GM23338 (cell line): Measurements from ENCODE around the gene PCNT. TPM values are rescaled to one million over a fixed set of nuclear protein-coding genes. Genes with fewer than 3 reads are reported as not detected.

Source experiments
- ATAC-seq: fragments of 200-7000 bp; cut with Tn5 transposase; 3 replicates; pipeline ENCODE4 v1.9.1; 2020
- DNase-seq: peaks from one replicate; pipeline ENCODE4 v3.0.0-alpha.2; 2015; ENCODE audit warnings: low spot score
- H2AFZ ChIP-seq: fragments of 200-600 bp; sonication (generic); 2 replicates; pipeline ENCODE4 v1.8.0; 2016; ENCODE audit warnings: antibody characterized with exemption, mild to moderate bottlenecking, moderate library complexity
- H3F3A ChIP-seq: fragments of 200-600 bp; sonication (generic); replicated peaks from 2 replicates; pipeline ENCODE4 v1.8.0; 2017; ENCODE audit warnings: antibody characterized with exemption, mixed run types, low read depth
- H3K27ac ChIP-seq: fragments of 200-600 bp; sonication (generic); 2 replicates; pipeline ENCODE4 v1.6.1; 2016; ENCODE audit warnings: low read depth
- H3K27me3 ChIP-seq: fragments of 200-600 bp; sonication (generic); 2 replicates; pipeline ENCODE4 v1.8.0; 2016; ENCODE audit warnings: mild to moderate bottlenecking, mixed run types, moderate library complexity; ENCODE audit not compliant: insufficient read depth
- H3K36me3 ChIP-seq: fragments of 200-600 bp; sonication (generic); 2 replicates; pipeline ENCODE4 v1.8.0; 2016; ENCODE audit warnings: mild to moderate bottlenecking; ENCODE audit not compliant: insufficient read depth
- H3K4me1 ChIP-seq: fragments of 200-600 bp; sonication (generic); 2 replicates; pipeline ENCODE4 v1.8.0; 2016; ENCODE audit warnings: mild to moderate bottlenecking, moderate library complexity; ENCODE audit not compliant: insufficient read depth
- H3K4me2 ChIP-seq: fragments of 200-600 bp; sonication (generic); 2 replicates; pipeline ENCODE4 v1.7.1; 2017; ENCODE audit warnings: mixed run types
- H3K4me3 ChIP-seq: fragments of 200-600 bp; sonication (generic); 2 replicates; pipeline ENCODE4 v1.6.1; 2016; ENCODE audit warnings: mixed run types
- H3K79me2 ChIP-seq: fragments of 200-600 bp; sonication (generic); replicated peaks from 2 replicates; pipeline ENCODE4 v1.8.0; 2017; ENCODE audit warnings: mild to moderate bottlenecking; ENCODE audit not compliant: insufficient read depth
- H3K9me2 ChIP-seq: fragments of 200-600 bp; sonication (generic); 2 replicates; pipeline ENCODE4 v1.8.0; 2017; ENCODE audit not compliant: insufficient read depth
- H4K20me1 ChIP-seq: fragments of 200-600 bp; sonication (generic); replicated peaks from 2 replicates; pipeline ENCODE4 v1.8.0; 2017; ENCODE audit warnings: mild to moderate bottlenecking; ENCODE audit not compliant: insufficient read depth
- H3K27ac Mint-ChIP-seq: 2 replicates; pipeline ENCODE4 v1.8.0; 2020; ENCODE audit warnings: inconsistent platforms, mild to moderate bottlenecking, moderate library complexity, mixed read lengths
- H3K27me3 Mint-ChIP-seq: 3 replicates; pipeline ENCODE4 v1.8.0; 2022; ENCODE audit warnings: low read depth, mild to moderate bottlenecking, moderate library complexity, mixed read lengths, inconsistent platforms; ENCODE audit not compliant: insufficient read depth, poor library complexity
- H3K36me3 Mint-ChIP-seq: 3 replicates; pipeline ENCODE4 v1.8.0; 2021; ENCODE audit warnings: low read depth, mild to moderate bottlenecking, inconsistent platforms, moderate library complexity, mixed read lengths
- H3K4me1 Mint-ChIP-seq: 3 replicates; pipeline ENCODE4 v1.8.0; 2020; ENCODE audit warnings: mild to moderate bottlenecking, inconsistent platforms, mixed read lengths
- H3K4me3 Mint-ChIP-seq: 3 replicates; pipeline ENCODE4 v1.8.0; 2021; ENCODE audit warnings: moderate library complexity, mild to moderate bottlenecking, inconsistent platforms, mixed read lengths
- H3K9me3 Mint-ChIP-seq: 3 replicates; pipeline ENCODE4 v1.8.0; 2020; ENCODE audit warnings: moderate library complexity, mild to moderate bottlenecking, inconsistent platforms, mixed read lengths
- CTCF ChIP-seq, 2 experiments: fragments of 200-600 bp in 1 of 2; sonication (generic) in 1 of 2; conservative IDR thresholded peaks; 2 replicates each; pipeline versions ENCODE4 v1.5.1 to v1.6.1; 2016 to 2017; ENCODE audit warnings: antibody characterized with exemption in 2 of 2, low read depth in 2 of 2, mild to moderate bottlenecking in 2 of 2, moderate library complexity in 1 of 2
- EZH2 ChIP-seq: fragments of 200-600 bp; sonication (generic); IDR thresholded peaks from one replicate; pipeline ENCODE4 v1.8.0; 2017; ENCODE audit warnings: antibody characterized with exemption, mild to moderate bottlenecking, low read depth; ENCODE audit not compliant: unreplicated experiment
- EZH2phosphoT487 ChIP-seq: fragments of 200-600 bp; sonication (generic); IDR thresholded peaks from one replicate; pipeline ENCODE4 v1.8.1; 2018; ENCODE audit warnings: antibody characterized with exemption; ENCODE audit not compliant: unreplicated experiment
- POLR2AphosphoS5 ChIP-seq: IDR thresholded peaks from 2 replicates; pipeline ENCODE4 v1.6.1; 2016; ENCODE audit warnings: antibody characterized with exemption, low read depth
- polyA plus RNA-seq: library from polyadenylated mRNA; unstranded; fragments of >200 nt; fragmentation: Nextera tagmentation; extraction: Ambion mirVana; gene quantifications from 2 replicates; pipeline ENCODE4 v1.2.1, GENCODE V29; 2016
- total RNA-seq: library from RNA; depleted of rRNA; stranded (reverse); fragments of >200 nt; shearing (Covaris generic); gene quantifications from 2 replicates; pipeline ENCODE4 v1.2.3, GENCODE V29; 2014
- TF ChIP-seq, protein P1 (sequence below): IDR thresholded peaks from 2 replicates; pipeline ENCODE4 v1.6.1; 2016; ENCODE audit warnings: antibody characterized with exemption
- TF ChIP-seq, protein P2 (sequence below): fragments of 250-450 bp; sonication (Bioruptor Pico); IDR thresholded peaks from 2 replicates; pipeline ENCODE4 v1.5.0; 2020; ENCODE audit warnings: mild to moderate bottlenecking, moderate library complexity

Gene PCNT
- total and polyA plus RNA-seq, 2 experiments from 2014 or later: 39.6 to 46.1 TPM

DNA sequence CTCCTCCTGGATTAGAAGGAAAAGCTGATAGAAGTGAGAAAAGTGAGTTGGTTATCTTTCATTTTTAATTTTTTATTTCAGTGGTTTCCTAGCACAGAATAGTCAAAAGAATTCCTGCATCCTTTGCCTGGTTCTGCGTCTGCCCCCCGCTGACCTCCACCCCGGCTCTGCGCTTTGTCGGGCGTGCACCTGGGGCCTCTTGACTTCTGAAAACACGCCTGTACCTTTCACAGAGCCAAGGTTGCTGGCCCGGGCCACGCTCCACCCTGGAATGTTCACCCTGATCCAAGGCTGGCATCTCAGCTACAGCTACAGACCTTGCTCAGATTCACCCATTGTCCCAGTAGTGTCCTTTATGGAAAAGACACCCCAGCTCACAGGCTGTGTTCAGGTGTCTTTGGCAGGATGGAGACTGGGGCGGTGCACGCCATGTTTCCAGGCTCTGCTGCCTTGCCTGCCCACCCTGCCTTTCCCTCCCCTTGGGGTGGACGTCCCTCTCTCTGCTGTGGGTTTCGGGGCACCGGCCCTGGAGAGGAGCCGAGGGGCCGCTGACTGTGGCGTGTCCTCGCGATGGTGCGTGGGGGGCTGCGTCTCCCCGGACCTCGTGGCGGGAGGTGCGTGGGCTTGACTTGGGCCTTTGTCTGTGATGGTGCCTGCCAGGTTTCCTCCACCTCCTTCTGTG, 94.5 kb downstream of the PCNT start:
- TF ChIP-seq CTCF (conservative IDR thresholded peaks at IDR 0.05; ENCODE audit: low read depth in 2 of 2) (no peak), EZH2phosphoT487 (no peak), POLR2AphosphoS5 (no peak), EZH2 (no peak)
- TF ChIP-seq, protein P1, sequence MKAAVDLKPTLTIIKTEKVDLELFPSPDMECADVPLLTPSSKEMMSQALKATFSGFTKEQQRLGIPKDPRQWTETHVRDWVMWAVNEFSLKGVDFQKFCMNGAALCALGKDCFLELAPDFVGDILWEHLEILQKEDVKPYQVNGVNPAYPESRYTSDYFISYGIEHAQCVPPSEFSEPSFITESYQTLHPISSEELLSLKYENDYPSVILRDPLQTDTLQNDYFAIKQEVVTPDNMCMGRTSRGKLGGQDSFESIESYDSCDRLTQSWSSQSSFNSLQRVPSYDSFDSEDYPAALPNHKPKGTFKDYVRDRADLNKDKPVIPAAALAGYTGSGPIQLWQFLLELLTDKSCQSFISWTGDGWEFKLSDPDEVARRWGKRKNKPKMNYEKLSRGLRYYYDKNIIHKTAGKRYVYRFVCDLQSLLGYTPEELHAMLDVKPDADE: no peak
- TF ChIP-seq, protein P2, sequence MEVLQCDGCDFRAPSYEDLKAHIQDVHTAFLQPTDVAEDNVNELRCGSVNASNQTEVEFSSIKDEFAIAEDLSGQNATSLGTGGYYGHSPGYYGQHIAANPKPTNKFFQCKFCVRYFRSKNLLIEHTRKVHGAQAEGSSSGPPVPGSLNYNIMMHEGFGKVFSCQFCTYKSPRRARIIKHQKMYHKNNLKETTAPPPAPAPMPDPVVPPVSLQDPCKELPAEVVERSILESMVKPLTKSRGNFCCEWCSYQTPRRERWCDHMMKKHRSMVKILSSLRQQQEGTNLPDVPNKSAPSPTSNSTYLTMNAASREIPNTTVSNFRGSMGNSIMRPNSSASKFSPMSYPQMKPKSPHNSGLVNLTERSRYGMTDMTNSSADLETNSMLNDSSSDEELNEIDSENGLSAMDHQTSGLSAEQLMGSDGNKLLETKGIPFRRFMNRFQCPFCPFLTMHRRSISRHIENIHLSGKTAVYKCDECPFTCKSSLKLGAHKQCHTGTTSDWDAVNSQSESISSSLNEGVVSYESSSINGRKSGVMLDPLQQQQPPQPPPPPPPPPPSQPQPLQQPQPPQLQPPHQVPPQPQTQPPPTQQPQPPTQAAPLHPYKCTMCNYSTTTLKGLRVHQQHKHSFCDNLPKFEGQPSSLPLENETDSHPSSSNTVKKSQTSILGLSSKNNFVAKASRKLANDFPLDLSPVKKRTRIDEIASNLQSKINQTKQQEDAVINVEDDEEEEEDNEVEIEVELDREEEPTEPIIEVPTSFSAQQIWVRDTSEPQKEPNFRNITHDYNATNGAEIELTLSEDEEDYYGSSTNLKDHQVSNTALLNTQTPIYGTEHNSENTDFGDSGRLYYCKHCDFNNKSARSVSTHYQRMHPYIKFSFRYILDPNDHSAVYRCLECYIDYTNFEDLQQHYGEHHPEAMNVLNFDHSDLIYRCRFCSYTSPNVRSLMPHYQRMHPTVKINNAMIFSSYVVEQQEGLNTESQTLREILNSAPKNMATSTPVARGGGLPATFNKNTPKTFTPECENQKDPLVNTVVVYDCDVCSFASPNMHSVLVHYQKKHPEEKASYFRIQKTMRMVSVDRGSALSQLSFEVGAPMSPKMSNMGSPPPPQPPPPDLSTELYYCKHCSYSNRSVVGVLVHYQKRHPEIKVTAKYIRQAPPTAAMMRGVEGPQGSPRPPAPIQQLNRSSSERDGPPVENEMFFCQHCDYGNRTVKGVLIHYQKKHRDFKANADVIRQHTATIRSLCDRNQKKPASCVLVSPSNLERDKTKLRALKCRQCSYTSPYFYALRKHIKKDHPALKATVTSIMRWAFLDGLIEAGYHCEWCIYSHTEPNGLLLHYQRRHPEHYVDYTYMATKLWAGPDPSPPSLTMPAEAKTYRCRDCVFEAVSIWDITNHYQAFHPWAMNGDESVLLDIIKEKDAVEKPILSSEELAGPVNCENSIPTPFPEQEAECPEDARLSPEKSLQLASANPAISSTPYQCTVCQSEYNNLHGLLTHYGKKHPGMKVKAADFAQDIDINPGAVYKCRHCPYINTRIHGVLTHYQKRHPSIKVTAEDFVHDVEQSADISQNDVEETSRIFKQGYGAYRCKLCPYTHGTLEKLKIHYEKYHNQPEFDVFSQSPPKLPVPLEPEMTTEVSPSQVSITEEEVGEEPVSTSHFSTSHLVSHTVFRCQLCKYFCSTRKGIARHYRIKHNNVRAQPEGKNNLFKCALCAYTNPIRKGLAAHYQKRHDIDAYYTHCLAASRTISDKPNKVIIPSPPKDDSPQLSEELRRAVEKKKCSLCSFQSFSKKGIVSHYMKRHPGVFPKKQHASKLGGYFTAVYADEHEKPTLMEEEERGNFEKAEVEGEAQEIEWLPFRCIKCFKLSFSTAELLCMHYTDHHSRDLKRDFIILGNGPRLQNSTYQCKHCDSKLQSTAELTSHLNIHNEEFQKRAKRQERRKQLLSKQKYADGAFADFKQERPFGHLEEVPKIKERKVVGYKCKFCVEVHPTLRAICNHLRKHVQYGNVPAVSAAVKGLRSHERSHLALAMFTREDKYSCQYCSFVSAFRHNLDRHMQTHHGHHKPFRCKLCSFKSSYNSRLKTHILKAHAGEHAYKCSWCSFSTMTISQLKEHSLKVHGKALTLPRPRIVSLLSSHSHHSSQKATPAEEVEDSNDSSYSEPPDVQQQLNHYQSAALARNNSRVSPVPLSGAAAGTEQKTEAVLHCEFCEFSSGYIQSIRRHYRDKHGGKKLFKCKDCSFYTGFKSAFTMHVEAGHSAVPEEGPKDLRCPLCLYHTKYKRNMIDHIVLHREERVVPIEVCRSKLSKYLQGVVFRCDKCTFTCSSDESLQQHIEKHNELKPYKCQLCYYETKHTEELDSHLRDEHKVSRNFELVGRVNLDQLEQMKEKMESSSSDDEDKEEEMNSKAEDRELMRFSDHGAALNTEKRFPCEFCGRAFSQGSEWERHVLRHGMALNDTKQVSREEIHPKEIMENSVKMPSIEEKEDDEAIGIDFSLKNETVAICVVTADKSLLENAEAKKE (CRISPR knock-in tag): no peak
- H3F3A ChIP-seq: peaks cover 6% of the 10 kb centered on the region; the same call in 1 of the 2 replicates
- H2AFZ ChIP-seq: no peak overlapping the region
- no peak overlapping the region for H3K27ac ChIP-seq
- H3K27me3 ChIP-seq: no peaks in the 10 kb centered on the region
- H3K4me3 ChIP-seq: no peak overlapping the region
- H3K9me2 ChIP-seq: no peaks in the 10 kb centered on the region
- no peaks in the 10 kb centered on the region for H4K20me1 ChIP-seq
- H3K36me3 Mint-ChIP-seq: peaks cover 52% of the 10 kb centered on the region
- H3K9me3 Mint-ChIP-seq: no peaks in the 10 kb centered on the region; the same call in 2 of the 3 replicates
- no peak for ATAC-seq
- no peak overlapping the region for H3K4me2 ChIP-seq
- H3K27me3 Mint-ChIP-seq: peaks cover 19% of the 10 kb centered on the region
- DNase-seq: no peak
- peaks cover 7% of the 10 kb centered on the region for H3K4me1 ChIP-seq
- H3K4me3 Mint-ChIP-seq: no peak overlapping the region
- no peaks in the 10 kb centered on the region for H3K79me2 ChIP-seq
- H3K36me3 ChIP-seq: peaks cover 6% of the 10 kb centered on the region
- no peak overlapping the region for H3K27ac Mint-ChIP-seq
- peaks cover 20% of the 10 kb centered on the region for H3K4me1 Mint-ChIP-seq
